HepG2 (cell line): ENCODE results near the gene OR8H2. TPM values are rescaled to one million over a fixed set of nuclear protein-coding genes. Genes with fewer than 3 reads are reported as not detected.

Experiments used
- ATAC-seq: fragments of 200-7000 bp; cut with Tn5 transposase; 3 replicates; pipeline ENCODE4 v1.9.1; 2020; ENCODE audit warnings: mild to moderate bottlenecking, moderate library complexity
- BruUV-seq: library from RNA; stranded (reverse); fragments of 400-500 nt; replicated peaks from 2 replicates; lab custom pipeline; 2021; lab: Mats Ljungman, UMichigan
- CTCF ChIA-PET: fragments of 300-600 bp; formaldehyde crosslinking; extraction: SDS; loops from one replicate; lab custom pipeline; 2021; ENCODE audit warnings: low total read pairs, inconsistent platforms, low intra/inter-chr PET ratio; lab: Yijun Ruan, JAX
- POLR2A ChIA-PET: fragments of 350-600 bp; sonication (Branson Sonifier 250); formaldehyde crosslinking; loops from one replicate; lab custom pipeline; 2020; ENCODE audit warnings: antibody characterized with exemption, inconsistent platforms; lab: Yijun Ruan, JAX
- DNase-seq: peaks from one replicate; pipeline ENCODE4 v3.0.0-alpha.2; 2015; ENCODE audit warnings: low spot score
- FAIRE-seq: peaks from 3 replicates; lab custom pipeline; 2011; peaks lifted over from hg19 to GRCh38; lab: Jason Lieb, UNC
- H2AFZ ChIP-seq: one replicate; pipeline ENCODE4 v1.6.1; 2011; ENCODE audit warnings: low read length, inconsistent platforms
- H3K27ac ChIP-seq: fragments of 300-600 bp; 3 replicates; pipeline ENCODE4 v1.8.0; 2011; ENCODE audit warnings: mixed run types, mild to moderate bottlenecking, mixed read lengths, low read length, inconsistent platforms; ENCODE audit not compliant: insufficient read depth; ENCODE audit errors: extremely low read length
- H3K27me3 ChIP-seq, 2 experiments: fragments of 200-600 bp in 1 of 2; 2 replicates in 1 of 2; 3 replicates in 1 of 2; pipeline versions ENCODE4 v1.6.0 to v1.8.0; 2011; ENCODE audit warnings: low read length in 2 of 2, mild to moderate bottlenecking in 2 of 2, moderate library complexity in 2 of 2, inconsistent platforms in 1 of 2; ENCODE audit not compliant: insufficient read depth in 2 of 2, control insufficient read depth in 1 of 2
- H3K36me3 ChIP-seq, 2 experiments: fragments of 200-600 bp in 1 of 2; replicated peaks in 1 of 2; 2 replicates in 1 of 2; 3 replicates in 1 of 2; pipeline versions ENCODE4 v1.5.1 to v1.8.0; 2011; ENCODE audit warnings: low read length in 2 of 2, inconsistent platforms in 1 of 2; ENCODE audit not compliant: insufficient read depth in 2 of 2, control insufficient read depth in 1 of 2
- H3K4me1 ChIP-seq: 2 replicates; pipeline ENCODE4 v1.5.1; 2012; ENCODE audit warnings: low read length, inconsistent platforms; ENCODE audit not compliant: insufficient read depth
- H3K4me2 ChIP-seq: 2 replicates; pipeline ENCODE4 v1.6.0; 2011; ENCODE audit warnings: low read depth, low read length, inconsistent platforms
- H3K4me3 ChIP-seq, 3 experiments: fragments of 200-600 bp in 1 of 3; sonication (generic), shearing (Covaris generic) in 1 of 3; replicated peaks in 1 of 3; 2 replicates each; pipeline ENCODE4 v1.5.1; 2011 to 2016; ENCODE audit warnings: low read length in 3 of 3, inconsistent platforms in 2 of 3, low read depth in 2 of 3, mild to moderate bottlenecking in 2 of 3, control low read depth in 1 of 3, mixed read lengths in 1 of 3; ENCODE audit not compliant: insufficient read depth in 1 of 3
- H3K79me2 ChIP-seq: one replicate; pipeline ENCODE4 v1.6.1; 2011; ENCODE audit warnings: low read length, inconsistent platforms; ENCODE audit not compliant: insufficient read depth
- H3K9ac ChIP-seq: 2 replicates; pipeline ENCODE4 v1.6.0; 2011; ENCODE audit warnings: mild to moderate bottlenecking, low read depth, low read length, inconsistent platforms; ENCODE audit not compliant: insufficient read depth
- H3K9me3 ChIP-seq: 2 replicates; pipeline ENCODE4 v1.5.1; 2012; ENCODE audit warnings: mild to moderate bottlenecking, low read length
- H4K20me1 ChIP-seq: 2 replicates; pipeline ENCODE4 v1.6.0; 2011; ENCODE audit warnings: inconsistent platforms, mild to moderate bottlenecking, low read length, moderate library complexity; ENCODE audit not compliant: insufficient read depth
- CTCF ChIP-seq: sonication (generic); formaldehyde crosslinking; IDR thresholded peaks from 2 replicates; pipeline ENCODE4 v1.5.0; 2020; ENCODE audit warnings: mild to moderate bottlenecking, missing genetic modification reagents, moderate library complexity
- EHMT2 ChIP-seq: fragments of 200-600 bp; sonication (generic); IDR thresholded peaks from 2 replicates; pipeline ENCODE4 v1.7.0; 2017; ENCODE audit warnings: antibody characterized with exemption, low read depth, low read length, borderline replicate concordance
- ELF3 ChIP-seq: IDR thresholded peaks from 2 replicates; pipeline ENCODE4 v1.6.1; 2016; ENCODE audit warnings: missing genetic modification reagents, missing compliant biosample characterization
- KAT8 ChIP-seq: IDR thresholded peaks from 2 replicates; pipeline ENCODE4 v1.6.1; 2016; ENCODE audit warnings: missing genetic modification reagents, missing compliant biosample characterization
- POLR2A ChIP-seq, 2 experiments: IDR thresholded peaks; 2 replicates each; pipeline ENCODE4 v1.6.1; 2011; ENCODE audit warnings: low read depth in 2 of 2, low read length in 2 of 2, mild to moderate bottlenecking in 1 of 2, moderate library complexity in 1 of 2; ENCODE audit not compliant: insufficient read depth in 1 of 2
- PRDM15 ChIP-seq: sonication (generic); formaldehyde crosslinking; IDR thresholded peaks from 2 replicates; pipeline ENCODE4 v1.4.0; 2020; ENCODE audit warnings: missing genetic modification reagents
- TIGD3 ChIP-seq: sonication (generic); formaldehyde crosslinking; IDR thresholded peaks from 2 replicates; pipeline ENCODE4 v1.5.1; 2020; ENCODE audit warnings: mild to moderate bottlenecking, missing genetic modification reagents, borderline replicate concordance
- XRCC5 ChIP-seq: fragments of 200-400 bp; formaldehyde crosslinking; optimal IDR thresholded peaks from 2 replicates; pipeline ENCODE3; 2017; ENCODE audit warnings: mild to moderate bottlenecking, low read length
- ZNF547 ChIP-seq: sonication (generic); formaldehyde crosslinking; IDR thresholded peaks from 2 replicates; pipeline ENCODE4 v1.5.1; 2020; ENCODE audit warnings: mild to moderate bottlenecking, missing genetic modification reagents
- ZNF644 ChIP-seq: IDR thresholded peaks from 2 replicates; pipeline ENCODE4 v1.6.1; 2016; ENCODE audit warnings: low read depth
- WGBS: methylation state at CpG from one replicate; pipeline ENCODE4 v1.1.6; 2017; ENCODE audit warnings: low lambda C conversion rate; 5-methylcytosine and 5-hydroxymethylcytosine counted together
- in situ Hi-C: cut with HindIII; loops from 2 replicates; pipeline ENCODE4 v1.10.0; 2017; ENCODE audit warnings: low pct_unique_long_range_greater_than_20kb; ENCODE audit not compliant: extremely low pct_ligation_motif_present
- intact Hi-C: fragments of 100-400 bp; cut with micrococcal nuclease; formaldehyde crosslinking; loops from one replicate; pipeline ENCODE4 v1.10.0; 2022; ENCODE audit not compliant: unreplicated experiment
- polyA plus RNA-seq, 8 experiments: library from polyadenylated mRNA; depleted of rRNA in 3 of 8; stranded (reverse) in 7 of 8; unstranded in 1 of 8; fragments of >200 nt; fragmentation: Illumina TruSeq in 4 of 8; extraction: Trizol in 4 of 8; gene quantifications; 2 replicates each; pipeline versions ENCODE4 v1.2.1 to v1.2.3, GENCODE V29; 2011 to 2016; ENCODE audit warnings: low read depth in 4 of 8, missing spikeins in 1 of 8, mixed read lengths in 1 of 8; ENCODE audit not compliant: insufficient read depth in 1 of 8
- total RNA-seq, 5 experiments: library from RNA; depleted of rRNA; stranded (reverse); fragments of >200 nt; fragmentation: Illumina TruSeq; extraction: Trizol; gene quantifications; 2 replicates each; pipeline ENCODE4 v1.2.3, GENCODE V29; 2016; ENCODE audit warnings: low read depth in 1 of 5

Gene OR8H2
- total and polyA plus RNA-seq, 2 of the 13 experiments (the other 11 are each of a cell fraction or from before 2014, with no cell fraction given) = not detected

DNA sequence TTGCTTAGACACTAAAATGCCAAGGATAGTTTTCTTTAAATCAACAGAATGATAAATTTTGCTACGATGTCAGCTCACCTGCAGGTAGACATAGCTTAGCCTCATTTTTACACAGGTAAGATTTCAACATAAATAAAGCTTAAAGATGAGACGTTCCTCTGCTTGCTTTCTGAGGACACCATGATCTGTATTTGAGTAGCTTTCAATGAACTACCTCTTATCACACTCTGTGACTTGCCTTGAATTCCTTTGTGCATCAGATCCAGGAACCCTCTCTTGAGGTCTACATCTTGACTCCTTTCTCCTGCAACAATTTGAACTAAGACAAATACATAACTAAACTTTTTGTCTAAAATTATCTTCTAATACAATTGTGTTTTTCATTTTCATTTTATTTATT is 36.5 kb upstream of the OR8H2 start (continued):
- TF ChIP-seq ZNF644 (CRISPR knock-in tag) (no peak), EHMT2 (no peak), PRDM15 (CRISPR knock-in tag) (no peak), ELF3 (CRISPR knock-in tag) (no peak), ZNF547 (CRISPR knock-in tag) (no peak)

GRCh38 chr11:56089697-56090096 is 13.8 kb upstream of the OR8H2 start:
- intact Hi-C loops = no loop called here
- 19% methylated on average over 3 of the region's 3 CpGs for WGBS

More at GRCh38 chr11:56089697-56090096, 13.8 kb upstream of the OR8H2 start:
- Histone ChIP-seq H3K27ac (no peak overlapping the region), H3K36me3 (no peaks in the 10 kb centered on the region), H3K4me2 (no peak overlapping the region), H3K4me3 (no peak overlapping the region), H3K4me1 (no peaks in the 10 kb centered on the region), H3K9me3 (0 out of 2 replicates have a peak, but pooled peaks cover 7% of the 10 kb centered on the region), H3K27me3 (no peaks in the 10 kb centered on the region; a peak in 1 of 5 replicates), H3K9ac (no peak overlapping the region), H2AFZ (no peak overlapping the region), H3K79me2 (no peaks in the 10 kb centered on the region), H4K20me1 (no peaks in the 10 kb centered on the region)
- FAIRE-seq = no peak
- CTCF ChIA-PET = no interaction called here
- POLR2A ChIA-PET = no interaction called here
- no peak for TF ChIP-seq CTCF (CRISPR knock-in tag)
- no peak for TF ChIP-seq XRCC5
- TF ChIP-seq POLR2A (IDR thresholded peaks at IDR 0.05; ENCODE audit: insufficient read depth in 1 of 2, low read depth in 2 of 2, low read length in 2 of 2) = no peak
- TF ChIP-seq TIGD3 (CRISPR knock-in tag) = no peak
- TF ChIP-seq KAT8 (CRISPR knock-in tag) = no peak
- DNase-seq = no peak
- ATAC-seq = no peak
- no TSS peak for BruUV-seq
- in situ Hi-C loops = no loop called here
